Measurements from ENCODE around the gene RCN1.

- TF ChIP-seq POLR2A (IDR thresholded peaks at IDR 0.05; ENCODE audit: low read depth, low read length) (no peak), POLR2AphosphoS5 (IDR thresholded peaks at IDR 0.05; ENCODE audit: low read depth, low read length) (no peak), TAF1 (IDR thresholded peaks at IDR 0.05; ENCODE audit: borderline replicate concordance, low read depth, low read length) (no peak)
These were observed 34.4 kb upstream of the RCN1 start for GRCh38 chr11:32056438-32056837.
